Right kidney (tissue), 1 donor: ENCODE results near the gene TSPAN15.
A peak's percentile ranks its signal among the peaks of the same experiment; 100 is the strongest.
"Not testable (repeated sequence)": the region's sequence is repeated elsewhere in the genome, so short reads cannot be mapped to it uniquely, and the experiment has no call there.

Source experiments
- DNase-seq: peaks from one replicate; pipeline ENCODE4 v3.0.0-alpha.2; 2016

TSPAN15 gene

GRCh38 chr10:69502589-69502988 lies 51.3 kb downstream of the TSPAN15 start:
- no peak for DNase-seq

- DNase-seq, result no peak
Observed at GRCh38 chr10:69503001-69503895, 52.0 kb downstream of the TSPAN15 start.

GRCh38 chr10:69503896-69504265 lies 52.6 kb downstream of the TSPAN15 start:
- no peak for DNase-seq

- DNase-seq, result no peak
Observed at GRCh38 chr10:69504576-69505250, 53.4 kb downstream of the TSPAN15 start.

GRCh38 chr10:69505636-69506318 lies 54.5 kb downstream of the TSPAN15 start:
- no peak for DNase-seq

GRCh38 chr10:69506487-69506833 lies 55.2 kb downstream of the TSPAN15 start:
- no peak for DNase-seq

- peak; percentile 45 for DNase-seq
Observed at GRCh38 chr10:69506834-69507713, 55.8 kb downstream of the TSPAN15 start.

GRCh38 chr10:69508738-69509340 lies 57.6 kb downstream of the TSPAN15 start:
- no peak for DNase-seq

GRCh38 chr10:69512901-69513300 lies 61.6 kb downstream of the TSPAN15 start:
- no peak for DNase-seq

GRCh38 chr10:69513617-69514016 lies 62.4 kb downstream of the TSPAN15 start:
- no peak for DNase-seq

- DNase-seq, result no peak
Observed at GRCh38 chr10:69515699-69516259, 64.5 kb downstream of the TSPAN15 start.

- no peak for DNase-seq
Observed at GRCh38 chr10:69516316-69516715, 65.1 kb downstream of the TSPAN15 start.

- no peak for DNase-seq
Observed at GRCh38 chr10:69516796-69517195, 65.5 kb downstream of the TSPAN15 start.

- no peak for DNase-seq
Observed at GRCh38 chr10:69517271-69517848, 66.1 kb downstream of the TSPAN15 start.

GRCh38 chr10:69527961-69528360 lies 76.7 kb downstream of the TSPAN15 start:
- DNase-seq, result no peak

- DNase-seq, result no peak
Observed at GRCh38 chr10:69533658-69534057, 82.4 kb downstream of the TSPAN15 start.

- not testable (repeated sequence) for DNase-seq
Observed at GRCh38 chr10:69536521-69536920, 85.3 kb downstream of the TSPAN15 start.

- no peak for DNase-seq
Observed at GRCh38 chr10:69537449-69537848, 86.2 kb downstream of the TSPAN15 start.

- DNase-seq, result no peak
Observed at GRCh38 chr10:69538461-69538860, 87.2 kb downstream of the TSPAN15 start.

GRCh38 chr10:69541463-69541862 lies 90.2 kb downstream of the TSPAN15 start:
- no peak for DNase-seq

- DNase-seq, result no peak
Observed at GRCh38 chr10:69549959-69550358, 98.7 kb downstream of the TSPAN15 start.
